GM23338 (cell line): ENCODE data around the gene RAX2. TPM values are rescaled to one million over a fixed set of nuclear protein-coding genes. Genes with fewer than 3 reads are reported as not detected.

Experiments
- ATAC-seq: fragments of 200-7000 bp; cut with Tn5 transposase; 3 replicates; pipeline ENCODE4 v1.9.1; 2020
- DNase-seq: peaks from one replicate; pipeline ENCODE4 v3.0.0-alpha.2; 2015; ENCODE audit warnings: low spot score
- H2AFZ ChIP-seq: fragments of 200-600 bp; sonication (generic); 2 replicates; pipeline ENCODE4 v1.8.0; 2016; ENCODE audit warnings: antibody characterized with exemption, mild to moderate bottlenecking, moderate library complexity
- H3F3A ChIP-seq: fragments of 200-600 bp; sonication (generic); replicated peaks from 2 replicates; pipeline ENCODE4 v1.8.0; 2017; ENCODE audit warnings: antibody characterized with exemption, mixed run types, low read depth
- H3K27ac ChIP-seq: fragments of 200-600 bp; sonication (generic); 2 replicates; pipeline ENCODE4 v1.6.1; 2016; ENCODE audit warnings: low read depth
- H3K27me3 ChIP-seq: fragments of 200-600 bp; sonication (generic); 2 replicates; pipeline ENCODE4 v1.8.0; 2016; ENCODE audit warnings: mild to moderate bottlenecking, mixed run types, moderate library complexity; ENCODE audit not compliant: insufficient read depth
- H3K36me3 ChIP-seq: fragments of 200-600 bp; sonication (generic); 2 replicates; pipeline ENCODE4 v1.8.0; 2016; ENCODE audit warnings: mild to moderate bottlenecking; ENCODE audit not compliant: insufficient read depth
- H3K4me1 ChIP-seq: fragments of 200-600 bp; sonication (generic); 2 replicates; pipeline ENCODE4 v1.8.0; 2016; ENCODE audit warnings: mild to moderate bottlenecking, moderate library complexity; ENCODE audit not compliant: insufficient read depth
- H3K4me2 ChIP-seq: fragments of 200-600 bp; sonication (generic); 2 replicates; pipeline ENCODE4 v1.7.1; 2017; ENCODE audit warnings: mixed run types
- H3K4me3 ChIP-seq: fragments of 200-600 bp; sonication (generic); 2 replicates; pipeline ENCODE4 v1.6.1; 2016; ENCODE audit warnings: mixed run types
- H3K79me2 ChIP-seq: fragments of 200-600 bp; sonication (generic); replicated peaks from 2 replicates; pipeline ENCODE4 v1.8.0; 2017; ENCODE audit warnings: mild to moderate bottlenecking; ENCODE audit not compliant: insufficient read depth
- H3K9me2 ChIP-seq: fragments of 200-600 bp; sonication (generic); 2 replicates; pipeline ENCODE4 v1.8.0; 2017; ENCODE audit not compliant: insufficient read depth
- H4K20me1 ChIP-seq: fragments of 200-600 bp; sonication (generic); replicated peaks from 2 replicates; pipeline ENCODE4 v1.8.0; 2017; ENCODE audit warnings: mild to moderate bottlenecking; ENCODE audit not compliant: insufficient read depth
- H3K27ac Mint-ChIP-seq: 2 replicates; pipeline ENCODE4 v1.8.0; 2020; ENCODE audit warnings: inconsistent platforms, mild to moderate bottlenecking, moderate library complexity, mixed read lengths
- H3K27me3 Mint-ChIP-seq: 3 replicates; pipeline ENCODE4 v1.8.0; 2022; ENCODE audit warnings: low read depth, mild to moderate bottlenecking, moderate library complexity, mixed read lengths, inconsistent platforms; ENCODE audit not compliant: insufficient read depth, poor library complexity
- H3K36me3 Mint-ChIP-seq: 3 replicates; pipeline ENCODE4 v1.8.0; 2021; ENCODE audit warnings: low read depth, mild to moderate bottlenecking, inconsistent platforms, moderate library complexity, mixed read lengths
- H3K4me1 Mint-ChIP-seq: 3 replicates; pipeline ENCODE4 v1.8.0; 2020; ENCODE audit warnings: mild to moderate bottlenecking, inconsistent platforms, mixed read lengths
- H3K4me3 Mint-ChIP-seq: 3 replicates; pipeline ENCODE4 v1.8.0; 2021; ENCODE audit warnings: moderate library complexity, mild to moderate bottlenecking, inconsistent platforms, mixed read lengths
- H3K9me3 Mint-ChIP-seq: 3 replicates; pipeline ENCODE4 v1.8.0; 2020; ENCODE audit warnings: moderate library complexity, mild to moderate bottlenecking, inconsistent platforms, mixed read lengths
- CREB1 ChIP-seq: fragments of 250-450 bp; sonication (Bioruptor Pico); IDR thresholded peaks from 2 replicates; pipeline ENCODE4 v1.5.0; 2020; ENCODE audit warnings: low read depth, mild to moderate bottlenecking, moderate library complexity
- JUNB ChIP-seq: IDR thresholded peaks from one replicate; pipeline ENCODE4 v1.6.1; 2016; ENCODE audit warnings: antibody characterized with exemption; ENCODE audit not compliant: unreplicated experiment
- POLR2AphosphoS5 ChIP-seq: IDR thresholded peaks from 2 replicates; pipeline ENCODE4 v1.6.1; 2016; ENCODE audit warnings: antibody characterized with exemption, low read depth
- ZNF331 ChIP-seq: fragments of 250-450 bp; sonication (Bioruptor Pico); IDR thresholded peaks from 2 replicates; pipeline ENCODE4 v1.5.0; 2020; ENCODE audit warnings: low read depth, mild to moderate bottlenecking, moderate library complexity
- polyA plus RNA-seq: library from polyadenylated mRNA; unstranded; fragments of >200 nt; fragmentation: Nextera tagmentation; extraction: Ambion mirVana; gene quantifications from 2 replicates; pipeline ENCODE4 v1.2.1, GENCODE V29; 2016
- total RNA-seq: library from RNA; depleted of rRNA; stranded (reverse); fragments of >200 nt; shearing (Covaris generic); gene quantifications from 2 replicates; pipeline ENCODE4 v1.2.3, GENCODE V29; 2014
- TF ChIP-seq, protein P1 (sequence below): IDR thresholded peaks from 2 replicates; pipeline ENCODE4 v1.6.1; 2016; ENCODE audit warnings: antibody characterized with exemption
- TF ChIP-seq, protein P2 (sequence below): IDR thresholded peaks from one replicate; pipeline ENCODE4 v1.6.1; 2018; ENCODE audit warnings: antibody characterized with exemption; ENCODE audit not compliant: unreplicated experiment

Gene RAX2
- total and polyA plus RNA-seq, 2 experiments from 2014 or later, result 0.13 TPM; not detected in 1

GRCh38 chr19:3721131-3721886 is 50.7 kb downstream of the RAX2 start:
- Histone ChIP-seq H4K20me1 (no peaks in the 10 kb centered on the region), H3K9me2 (no peaks in the 10 kb centered on the region), H3K4me2 (peak overlapping the region; percentile 97), H3F3A (no peaks in the 10 kb centered on the region), H3K27me3 (no peaks in the 10 kb centered on the region), H3K79me2 (no peaks in the 10 kb centered on the region), H3K36me3 (no peaks in the 10 kb centered on the region), H3K4me3 (peak overlapping the region; percentile 83), H2AFZ (peak overlapping the region; percentile 83; the same call in 1 of the 2 replicates), H3K4me1 (peaks cover 15% of the 10 kb centered on the region; the same call in 1 of the 2 replicates), H3K27ac (no peak overlapping the region)
- peak overlapping the region; percentile 77 for H3K4me3 Mint-ChIP-seq
- ATAC-seq (peak; percentile 63), DNase-seq (peak; percentile 98)
- H3K27me3 Mint-ChIP-seq, result peaks cover 15% of the 10 kb centered on the region
- peaks cover 4% of the 10 kb centered on the region for H3K4me1 Mint-ChIP-seq
- H3K27ac Mint-ChIP-seq, result no peak overlapping the region
- no peaks in the 10 kb centered on the region for H3K36me3 Mint-ChIP-seq
- TF ChIP-seq, protein P1, sequence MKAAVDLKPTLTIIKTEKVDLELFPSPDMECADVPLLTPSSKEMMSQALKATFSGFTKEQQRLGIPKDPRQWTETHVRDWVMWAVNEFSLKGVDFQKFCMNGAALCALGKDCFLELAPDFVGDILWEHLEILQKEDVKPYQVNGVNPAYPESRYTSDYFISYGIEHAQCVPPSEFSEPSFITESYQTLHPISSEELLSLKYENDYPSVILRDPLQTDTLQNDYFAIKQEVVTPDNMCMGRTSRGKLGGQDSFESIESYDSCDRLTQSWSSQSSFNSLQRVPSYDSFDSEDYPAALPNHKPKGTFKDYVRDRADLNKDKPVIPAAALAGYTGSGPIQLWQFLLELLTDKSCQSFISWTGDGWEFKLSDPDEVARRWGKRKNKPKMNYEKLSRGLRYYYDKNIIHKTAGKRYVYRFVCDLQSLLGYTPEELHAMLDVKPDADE, result 0 out of 2 replicates have a peak, but pooled peaks have one; percentile 14
- TF ChIP-seq ZNF331 (CRISPR knock-in tag) (no peak), JUNB (no peak), CREB1 (CRISPR knock-in tag) (peak; percentile 85), POLR2AphosphoS5 (peak; percentile 64)
- TF ChIP-seq, protein P2, sequence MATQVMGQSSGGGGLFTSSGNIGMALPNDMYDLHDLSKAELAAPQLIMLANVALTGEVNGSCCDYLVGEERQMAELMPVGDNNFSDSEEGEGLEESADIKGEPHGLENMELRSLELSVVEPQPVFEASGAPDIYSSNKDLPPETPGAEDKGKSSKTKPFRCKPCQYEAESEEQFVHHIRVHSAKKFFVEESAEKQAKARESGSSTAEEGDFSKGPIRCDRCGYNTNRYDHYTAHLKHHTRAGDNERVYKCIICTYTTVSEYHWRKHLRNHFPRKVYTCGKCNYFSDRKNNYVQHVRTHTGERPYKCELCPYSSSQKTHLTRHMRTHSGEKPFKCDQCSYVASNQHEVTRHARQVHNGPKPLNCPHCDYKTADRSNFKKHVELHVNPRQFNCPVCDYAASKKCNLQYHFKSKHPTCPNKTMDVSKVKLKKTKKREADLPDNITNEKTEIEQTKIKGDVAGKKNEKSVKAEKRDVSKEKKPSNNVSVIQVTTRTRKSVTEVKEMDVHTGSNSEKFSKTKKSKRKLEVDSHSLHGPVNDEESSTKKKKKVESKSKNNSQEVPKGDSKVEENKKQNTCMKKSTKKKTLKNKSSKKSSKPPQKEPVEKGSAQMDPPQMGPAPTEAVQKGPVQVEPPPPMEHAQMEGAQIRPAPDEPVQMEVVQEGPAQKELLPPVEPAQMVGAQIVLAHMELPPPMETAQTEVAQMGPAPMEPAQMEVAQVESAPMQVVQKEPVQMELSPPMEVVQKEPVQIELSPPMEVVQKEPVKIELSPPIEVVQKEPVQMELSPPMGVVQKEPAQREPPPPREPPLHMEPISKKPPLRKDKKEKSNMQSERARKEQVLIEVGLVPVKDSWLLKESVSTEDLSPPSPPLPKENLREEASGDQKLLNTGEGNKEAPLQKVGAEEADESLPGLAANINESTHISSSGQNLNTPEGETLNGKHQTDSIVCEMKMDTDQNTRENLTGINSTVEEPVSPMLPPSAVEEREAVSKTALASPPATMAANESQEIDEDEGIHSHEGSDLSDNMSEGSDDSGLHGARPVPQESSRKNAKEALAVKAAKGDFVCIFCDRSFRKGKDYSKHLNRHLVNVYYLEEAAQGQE, result peak; percentile 31
- H3K9me3 Mint-ChIP-seq, result no peaks in the 10 kb centered on the region

- no peak overlapping the region for H3K27ac ChIP-seq
- no peaks in the 10 kb centered on the region for H3K79me2 ChIP-seq
- H3K27me3 ChIP-seq, result no peaks in the 10 kb centered on the region
- H4K20me1 ChIP-seq, result no peaks in the 10 kb centered on the region
- ATAC-seq (peak; percentile 4; the same call in 2 of the 3 replicates), DNase-seq (peak; percentile 41)
- H2AFZ ChIP-seq, result peak overlapping the region; percentile 47; the same call in 1 of the 2 replicates
- H3K9me2 ChIP-seq, result no peaks in the 10 kb centered on the region
- H3K4me2 ChIP-seq, result no peak overlapping the region
- peaks cover 15% of the 10 kb centered on the region for H3K27me3 Mint-ChIP-seq
- peaks cover 4% of the 10 kb centered on the region for H3K4me1 Mint-ChIP-seq
- H3K4me1 ChIP-seq, result peaks cover 10% of the 10 kb centered on the region; the same call in 1 of the 2 replicates
- H3K4me3 Mint-ChIP-seq, result no peak overlapping the region
- no peaks in the 10 kb centered on the region for H3K36me3 Mint-ChIP-seq
- H3K4me3 ChIP-seq, result no peak overlapping the region
- H3F3A ChIP-seq, result no peaks in the 10 kb centered on the region
- H3K27ac Mint-ChIP-seq, result no peak overlapping the region
- no peaks in the 10 kb centered on the region for H3K9me3 Mint-ChIP-seq
- no peak for TF ChIP-seq CREB1 (CRISPR knock-in tag)
- no peaks in the 10 kb centered on the region for H3K36me3 ChIP-seq
Observed at GRCh38 chr19:3720349-3720917, 51.6 kb downstream of the RAX2 start.
